ENCODE data around the gene POLR3E. TPM values are rescaled to one million over a fixed set of nuclear protein-coding genes. Genes with fewer than 3 reads are reported as not detected.

POLR3E gene
- total RNA-seq, 1 donor from 2014 or later: 32.2 TPM

Other genes starting within 250 kb of the POLR3E start
- 2.5 TPM for gene VWA3A, start 204.9 kb upstream of the POLR3E start, total RNA-seq
- under 0.01 TPM for gene SDR42E2, start 134.9 kb upstream of the POLR3E start, total RNA-seq
- 9.6 TPM for gene EEF2K, start 91.1 kb upstream of the POLR3E start, total RNA-seq
- gene CDR2, start 77.2 kb downstream of the POLR3E start, total RNA-seq: 9.8 TPM
- 110 TPM for gene NPIPB5, start 213.5 kb downstream of the POLR3E start, total RNA-seq